ENCODE measurements around the gene ZNF567.
"Not testable (repeated sequence)": the region's sequence is repeated elsewhere in the genome, so short reads cannot be mapped to it uniquely, and the experiment has no call there.

The ZNF567 gene

DNA sequence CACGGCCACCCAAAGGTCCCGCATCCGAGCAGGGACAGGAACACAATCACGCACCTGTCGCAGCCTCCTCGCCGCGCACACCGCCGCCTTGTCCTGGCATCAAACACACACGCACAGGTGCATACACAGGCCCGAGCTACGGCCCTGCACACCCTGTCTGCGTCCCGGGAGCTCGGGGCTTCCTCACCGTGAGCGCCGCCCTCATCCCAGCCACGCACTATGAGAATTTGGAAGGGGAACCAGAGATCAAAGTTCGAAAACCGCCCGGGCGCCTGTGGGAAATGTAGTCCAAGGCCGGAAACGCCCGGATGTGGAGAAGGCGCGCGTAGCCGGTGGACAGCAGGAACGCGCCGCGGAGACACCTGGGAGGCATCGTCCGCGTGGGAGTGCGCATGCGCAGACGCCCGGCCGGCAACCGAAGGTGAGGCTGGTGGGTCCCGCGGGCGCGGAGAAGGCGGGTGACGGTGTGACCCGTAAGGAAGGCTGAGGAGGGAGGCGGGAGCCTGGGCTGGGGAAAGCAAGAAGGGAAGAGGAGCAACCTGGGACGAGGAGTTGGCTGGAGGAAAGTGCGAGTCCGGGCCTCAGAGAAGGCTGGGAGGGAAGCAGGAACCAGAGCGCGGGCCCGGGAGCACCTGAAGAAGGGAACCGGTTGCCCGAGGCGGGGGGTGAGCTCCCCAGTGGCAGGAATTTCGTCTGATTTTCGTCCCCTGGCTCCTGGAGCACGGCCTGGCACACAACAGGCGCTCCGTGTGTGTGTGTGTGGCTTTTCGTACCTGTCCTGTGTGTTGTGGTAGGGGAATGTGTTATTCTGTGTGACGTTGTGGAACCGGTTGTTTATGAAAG is at the start of gene ZNF567:
Gene ZNF567, plus strand, starts transcription at position 399 of the 843 bp plus-strand sequence. CDS start 7,256 bp downstream, outside the sequence.
- DNase-seq: peak; percentile 91

GRCh38 chr19:36638862-36639510 is 48.4 kb upstream of the ZNF567 start:
- no peak for DNase-seq

DNA sequence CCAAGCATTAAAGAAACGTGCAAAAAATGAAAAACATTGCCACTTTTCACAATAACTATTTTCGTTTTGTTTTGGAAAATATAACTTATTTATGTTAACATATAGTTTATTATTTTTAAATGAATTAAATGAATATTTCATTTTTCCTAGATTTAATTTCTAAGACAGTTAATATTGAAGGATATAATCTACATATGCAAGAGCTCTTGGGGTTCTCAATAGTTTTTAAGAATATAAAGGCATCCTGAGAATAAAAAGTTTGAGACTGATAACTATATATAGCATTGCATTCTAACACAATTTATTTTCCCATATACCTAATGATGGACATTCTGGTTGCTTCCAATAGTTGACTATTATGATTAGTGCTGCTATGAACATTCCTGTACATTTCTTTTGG is 40.7 kb upstream of the ZNF567 start:
- no peak for DNase-seq

DNA sequence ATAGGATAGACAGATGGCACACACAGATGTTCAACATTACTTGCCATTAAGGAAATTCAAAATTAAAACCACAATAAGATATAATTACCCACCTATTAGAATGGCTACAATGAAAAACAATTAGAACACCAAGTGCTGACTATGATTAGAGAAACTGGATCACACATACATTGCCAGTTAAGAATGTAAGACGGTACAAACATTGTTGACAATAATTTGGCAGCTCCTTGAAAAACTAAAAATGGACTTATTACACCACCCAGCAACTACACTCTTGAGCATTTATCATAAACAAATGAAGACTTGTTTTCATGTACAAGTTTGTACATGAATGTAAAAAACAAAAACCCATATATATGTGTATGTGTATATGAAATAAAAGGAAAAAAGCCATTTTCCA is 34.5 kb upstream of the ZNF567 start:
- DNase-seq: no peak

DNA sequence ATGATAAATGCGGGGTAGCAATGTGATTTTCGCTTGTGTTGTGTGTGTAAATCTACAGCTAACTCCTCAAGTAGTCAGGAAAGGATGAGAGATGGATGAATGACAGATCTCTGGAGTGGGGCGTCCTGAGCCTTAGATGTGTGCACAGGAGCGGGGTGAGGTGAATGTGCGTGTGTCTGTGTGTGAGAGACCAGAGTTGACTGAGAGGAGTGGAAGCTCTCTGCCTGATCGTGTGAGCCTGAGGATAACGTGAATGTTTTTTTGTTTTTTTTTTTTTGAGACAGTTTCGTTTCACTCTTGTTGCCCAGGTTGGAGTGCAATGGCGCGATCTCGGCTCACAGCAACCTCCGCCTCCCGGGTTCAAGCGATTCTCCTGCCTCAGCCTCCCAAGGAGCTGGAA is 21.6 kb upstream of the ZNF567 start:
- no peak for DNase-seq

GRCh38 chr19:36668646-36669045 is 18.8 kb upstream of the ZNF567 start:
- DNase-seq: no peak

GRCh38 chr19:36672368-36672767 is 15.0 kb upstream of the ZNF567 start:
- DNase-seq: no peak

GRCh38 chr19:36674201-36674600 is 13.2 kb upstream of the ZNF567 start:
- no peak for DNase-seq

- no peak for DNase-seq
Observed at GRCh38 chr19:36679455-36679854, 8.0 kb upstream of the ZNF567 start.

- no peak for DNase-seq
Observed at GRCh38 chr19:36685835-36686234, 1.6 kb upstream of the ZNF567 start.

DNA sequence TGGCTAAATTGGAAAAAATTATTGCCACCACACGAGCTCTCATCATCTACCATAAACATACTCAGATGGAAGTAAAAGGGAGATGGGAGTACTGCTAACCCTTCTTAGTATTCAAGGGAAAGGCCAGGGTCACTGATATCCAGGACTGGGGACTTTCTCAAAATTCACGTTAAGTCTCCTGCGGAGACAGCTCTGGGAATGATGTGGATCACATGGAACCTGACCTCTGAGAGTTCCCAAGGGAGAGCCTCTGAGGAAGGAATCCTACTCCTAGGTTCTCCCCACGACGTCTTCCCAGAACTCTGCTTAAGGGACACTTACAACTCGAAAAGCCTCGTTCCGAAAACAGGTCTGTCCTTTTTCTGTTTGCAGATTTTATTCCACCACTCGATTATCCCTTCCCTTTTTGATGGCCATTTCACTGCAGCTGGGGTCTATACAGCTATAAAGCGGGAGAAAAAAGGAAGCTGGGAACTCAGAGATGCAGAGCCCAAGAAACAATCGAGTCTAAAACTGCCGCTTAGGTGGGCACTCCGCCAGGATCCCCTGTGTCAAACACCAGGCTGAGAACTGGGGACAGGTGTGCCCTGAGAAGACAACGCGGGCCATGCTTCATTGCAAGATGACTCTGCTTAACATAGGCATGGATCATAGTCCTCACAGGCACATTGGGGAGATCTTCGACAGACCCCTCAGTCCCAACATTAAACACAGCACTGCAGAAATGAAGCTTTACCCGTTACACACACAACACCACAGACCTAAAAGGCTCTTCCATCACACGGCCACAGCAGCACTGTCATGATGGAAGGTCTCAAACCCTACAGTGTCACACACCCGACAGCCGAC is 823 bp upstream of the ZNF567 start:
- DNase-seq: no peak

DNA sequence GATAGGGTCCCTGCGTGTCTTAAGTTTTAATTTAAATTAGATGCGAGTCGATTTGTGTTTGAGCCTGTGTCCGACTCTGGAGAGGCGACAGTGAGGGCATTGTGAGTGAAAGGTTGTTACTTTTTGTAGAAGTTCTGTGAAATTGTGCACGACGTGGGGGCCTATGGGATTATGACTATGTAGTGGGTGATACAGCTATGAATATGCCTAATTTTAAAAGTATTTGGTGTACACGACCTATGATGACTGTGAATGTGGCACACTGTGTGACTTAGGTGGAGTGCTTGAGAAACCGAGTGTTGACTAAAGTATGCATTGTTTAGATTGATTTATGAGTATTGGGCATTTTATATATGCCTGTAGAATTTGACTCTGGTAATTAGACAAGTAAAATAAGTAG is 646 bp downstream of the ZNF567 start:
- DNase-seq: no peak

GRCh38 chr19:36707134-36707533 is 19.7 kb downstream of the ZNF567 start:
- no peak for DNase-seq

DNA sequence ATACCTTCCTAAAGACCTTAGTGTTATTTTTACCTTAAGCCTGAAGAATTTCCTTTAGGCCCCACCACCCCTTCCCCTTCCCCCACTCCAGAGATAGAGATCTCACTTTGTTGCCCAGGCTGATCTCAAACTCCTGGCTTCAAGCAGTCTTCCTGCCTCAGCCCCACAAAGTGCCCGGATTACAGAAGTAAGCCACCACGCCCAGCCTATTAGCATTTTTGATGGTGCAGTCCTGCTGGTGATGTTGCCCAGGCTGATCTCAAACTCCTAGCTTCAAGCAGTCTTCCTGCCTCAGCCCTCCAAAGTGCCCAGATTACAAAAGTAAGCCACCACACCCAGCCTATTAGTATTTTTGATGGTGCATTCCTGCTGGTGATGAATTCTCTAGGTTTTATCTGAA is 22.0 kb downstream of the ZNF567 start:
- DNase-seq: no peak

DNA sequence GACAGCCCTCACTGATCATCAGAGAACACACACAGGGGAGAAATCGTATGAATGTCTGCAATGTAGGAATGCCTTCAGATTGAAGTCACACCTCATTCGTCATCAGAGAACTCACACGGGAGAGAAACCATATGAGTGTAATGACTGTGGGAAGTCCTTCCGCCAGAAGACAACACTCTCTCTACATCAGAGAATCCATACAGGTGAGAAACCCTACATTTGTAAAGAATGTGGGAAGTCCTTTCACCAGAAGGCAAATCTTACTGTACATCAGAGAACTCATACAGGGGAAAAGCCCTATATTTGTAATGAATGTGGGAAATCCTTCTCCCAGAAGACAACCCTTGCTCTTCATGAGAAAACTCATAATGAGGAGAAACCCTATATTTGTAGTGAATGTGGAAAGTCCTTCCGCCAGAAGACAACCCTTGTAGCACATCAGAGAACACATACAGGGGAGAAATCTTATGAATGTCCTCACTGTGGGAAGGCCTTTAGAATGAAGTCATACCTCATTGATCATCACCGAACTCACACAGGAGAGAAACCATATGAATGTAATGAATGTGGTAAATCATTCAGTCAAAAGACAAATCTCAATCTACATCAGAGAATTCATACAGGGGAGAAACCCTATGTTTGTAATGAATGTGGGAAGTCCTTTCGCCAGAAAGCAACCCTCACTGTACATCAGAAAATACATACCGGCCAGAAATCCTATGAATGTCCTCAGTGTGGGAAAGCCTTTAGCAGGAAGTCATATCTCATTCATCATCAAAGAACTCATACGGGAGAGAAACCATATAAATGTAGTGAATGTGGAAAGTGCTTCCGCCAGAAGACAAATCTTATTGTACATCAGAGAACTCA is 32.5 kb downstream of the ZNF567 start:
- no peak for DNase-seq

DNA sequence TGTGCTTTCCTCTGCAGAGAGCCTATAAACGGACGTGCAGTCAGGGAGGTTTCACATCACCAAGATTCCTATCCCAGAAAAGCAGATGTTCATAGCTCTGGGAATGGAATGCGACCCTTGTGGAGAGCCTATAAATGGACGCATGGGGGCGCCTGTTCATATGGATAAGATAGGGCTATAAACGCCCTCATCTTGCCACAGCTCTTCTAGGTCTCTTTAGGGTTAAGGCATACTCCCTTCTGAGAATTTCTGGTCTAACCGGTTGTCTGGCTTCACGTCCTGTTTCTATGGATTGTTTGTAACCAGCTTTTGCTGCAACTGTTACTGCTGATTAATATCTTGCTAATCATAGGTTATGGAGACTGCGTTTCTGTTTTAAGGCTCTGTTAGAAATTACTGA is 48.8 kb downstream of the ZNF567 start:
- not testable (repeated sequence) for DNase-seq

DNA sequence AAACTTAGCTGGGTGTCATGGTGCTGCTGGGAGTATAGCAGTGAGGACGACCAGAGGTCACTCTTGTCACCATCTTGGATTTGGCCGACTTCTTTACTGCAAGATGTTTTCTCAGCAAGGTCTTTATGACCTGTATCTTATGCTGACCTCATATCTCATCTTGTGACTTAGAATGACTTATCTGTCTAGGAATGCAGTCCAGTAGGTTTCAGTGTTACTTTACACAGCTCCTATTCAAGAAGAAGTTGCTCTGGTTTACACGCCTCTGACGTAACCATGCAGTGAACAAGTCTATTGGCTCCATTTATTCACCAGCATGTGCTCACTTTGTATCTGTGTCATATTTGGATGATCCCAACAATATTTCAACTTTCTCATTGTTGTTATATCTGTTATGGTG is 58.5 kb downstream of the ZNF567 start:
- DNase-seq: no peak

- no peak for DNase-seq
Observed at GRCh38 chr19:36747750-36748149, 60.3 kb downstream of the ZNF567 start.

DNA sequence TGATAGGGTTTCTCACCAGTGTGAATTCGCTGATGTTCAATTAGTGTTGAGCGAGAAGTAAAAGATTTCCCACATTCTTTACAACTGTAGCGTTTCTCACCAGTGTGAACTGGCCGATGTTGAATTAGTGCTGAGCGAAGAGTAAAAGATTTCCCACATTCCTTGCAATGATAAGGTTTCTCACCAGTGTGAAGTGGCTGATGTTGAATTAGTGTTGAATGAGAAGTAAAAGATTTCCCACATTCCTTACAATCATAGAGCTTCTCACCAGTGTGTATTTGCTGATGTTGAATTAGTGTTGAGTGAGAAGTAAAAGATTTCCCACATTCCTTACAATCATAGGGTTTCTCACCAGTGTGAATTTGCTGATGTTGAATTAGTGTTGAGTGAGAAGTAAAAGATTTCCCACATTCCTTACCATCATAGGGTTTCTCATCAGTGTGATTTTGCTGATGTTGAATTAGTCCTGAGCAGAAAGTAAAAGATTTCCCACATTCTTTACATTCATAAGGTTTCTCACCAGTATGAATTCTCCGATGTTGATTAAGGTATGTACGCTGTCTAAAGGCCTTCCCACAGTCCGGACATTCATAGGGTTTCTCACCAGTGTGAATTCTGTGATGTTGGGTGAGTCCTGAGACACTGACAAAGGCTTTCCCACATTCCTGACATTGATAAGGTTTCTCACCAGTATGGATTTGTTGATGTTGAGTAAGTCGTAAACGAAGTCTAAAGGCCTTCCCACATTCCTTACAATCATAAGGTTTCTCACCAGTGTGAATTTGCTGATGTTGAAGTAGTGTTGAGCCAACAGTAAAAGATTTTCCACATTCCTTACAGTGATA is 61.2 kb downstream of the ZNF567 start:
- no peak for DNase-seq

- DNase-seq: not testable (repeated sequence)
Observed at GRCh38 chr19:36749613-36750012, 62.2 kb downstream of the ZNF567 start.

DNA sequence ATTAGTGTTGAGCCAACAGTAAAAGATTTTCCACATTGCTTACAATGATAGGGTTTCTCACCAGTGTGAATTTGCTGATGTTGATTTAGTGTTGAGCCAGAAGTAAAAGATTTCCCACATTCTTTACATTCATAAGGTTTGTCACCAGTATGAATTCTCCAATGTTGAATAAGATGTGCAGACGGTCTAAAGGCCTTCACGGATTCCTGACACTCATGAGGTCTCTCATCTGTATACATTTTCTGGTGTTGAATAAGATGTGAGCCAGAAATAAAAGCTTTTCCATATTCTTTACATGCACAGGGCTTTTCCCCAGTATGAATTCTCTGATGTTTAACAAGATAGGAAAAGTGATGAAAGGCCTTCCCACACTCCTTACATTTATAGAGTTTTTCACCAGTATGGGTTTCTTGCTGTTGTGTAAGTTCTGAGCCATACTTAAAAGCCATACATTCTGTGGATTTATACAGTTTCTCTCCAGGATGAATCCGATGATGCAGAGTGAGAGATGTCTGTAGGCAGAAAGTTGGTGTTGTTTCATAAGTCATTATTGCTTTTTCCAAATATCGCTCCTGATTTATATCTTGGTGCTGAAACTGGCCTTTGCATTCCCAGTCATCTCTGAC is 62.8 kb downstream of the ZNF567 start:
- no peak for DNase-seq
